Neural progenitor cell (in vitro differentiated cells): Measurements from ENCODE around the gene PGP. TPM values are rescaled to one million over a fixed set of nuclear protein-coding genes. Genes with fewer than 3 reads are reported as not detected.

Experiments used
- DNase-seq: peaks from one replicate; pipeline ENCODE4 v3.0.0-alpha.2; 2016; ENCODE audit warnings: low spot score
- H2AFZ ChIP-seq: fragments of 200-600 bp; sonication (generic); replicated peaks from 2 replicates; pipeline ENCODE4 v1.6.1; 2016; ENCODE audit warnings: antibody characterized with exemption
- H3F3A ChIP-seq: fragments of 200-600 bp; sonication (generic); 2 replicates; pipeline ENCODE4 v1.6.1; 2016; ENCODE audit warnings: antibody characterized with exemption, low read depth
- H3K27ac ChIP-seq: fragments of 200-600 bp; sonication (generic); 2 replicates; pipeline ENCODE4 v1.5.1; 2016; ENCODE audit warnings: mild to moderate bottlenecking
- H3K27me3 ChIP-seq: fragments of 200-600 bp; sonication (generic); 2 replicates; pipeline ENCODE4 v1.6.1; 2016; ENCODE audit warnings: mild to moderate bottlenecking, moderate library complexity
- H3K36me3 ChIP-seq: fragments of 200-600 bp; sonication (generic); 2 replicates; pipeline ENCODE4 v1.5.1; 2016
- H3K4me1 ChIP-seq: fragments of 200-600 bp; sonication (generic); 2 replicates; pipeline ENCODE4 v1.6.1; 2016; ENCODE audit warnings: mixed run types
- H3K4me2 ChIP-seq: fragments of 200-600 bp; sonication (generic); 2 replicates; pipeline ENCODE4 v1.6.1; 2016
- H3K4me3 ChIP-seq: fragments of 200-600 bp; sonication (generic); 2 replicates; pipeline ENCODE4 v1.5.1; 2016
- H3K79me2 ChIP-seq: fragments of 200-600 bp; sonication (generic); 2 replicates; pipeline ENCODE4 v1.6.1; 2016; ENCODE audit warnings: low read depth
- H3K9ac ChIP-seq: fragments of 200-600 bp; sonication (generic); 2 replicates; pipeline ENCODE4 v1.6.1; 2016
- H3K9me3 ChIP-seq: fragments of 200-600 bp; sonication (generic); 2 replicates; pipeline ENCODE4 v1.5.1; 2016; ENCODE audit warnings: low read depth
- H4K20me1 ChIP-seq: fragments of 200-600 bp; sonication (generic); 2 replicates; pipeline ENCODE4 v1.6.1; 2016; ENCODE audit warnings: low read depth
- H3K27ac Mint-ChIP-seq: 3 replicates; pipeline ENCODE4 v1.8.0; 2021; ENCODE audit warnings: mixed read lengths
- H3K27me3 Mint-ChIP-seq: 2 replicates; pipeline ENCODE4 v1.8.0; 2022; ENCODE audit warnings: low read depth, mild to moderate bottlenecking, inconsistent platforms, moderate library complexity, mixed read lengths; ENCODE audit not compliant: insufficient read depth
- H3K36me3 Mint-ChIP-seq: 3 replicates; pipeline ENCODE4 v1.8.0; 2021; ENCODE audit warnings: mixed read lengths
- H3K4me1 Mint-ChIP-seq: 3 replicates; pipeline ENCODE4 v1.8.0; 2021; ENCODE audit warnings: mixed read lengths
- H3K4me3 Mint-ChIP-seq: 3 replicates; pipeline ENCODE4 v1.8.0; 2021; ENCODE audit warnings: mild to moderate bottlenecking, moderate library complexity, mixed read lengths
- H3K9me3 Mint-ChIP-seq: 3 replicates; pipeline ENCODE4 v1.8.0; 2020; ENCODE audit warnings: mixed read lengths
- EZH2 ChIP-seq: fragments of 200-600 bp; sonication (generic); IDR thresholded peaks from 2 replicates; pipeline ENCODE4 v1.6.1; 2017; ENCODE audit warnings: antibody characterized with exemption, mild to moderate bottlenecking, moderate library complexity
- EZH2phosphoT487 ChIP-seq: fragments of 200-600 bp; sonication (generic); IDR thresholded peaks from 2 replicates; pipeline ENCODE4 v1.6.1; 2017; ENCODE audit warnings: antibody characterized with exemption
- total RNA-seq: library from RNA; depleted of rRNA; stranded (reverse); fragments of >200 nt; gene quantifications from 2 replicates; pipeline ENCODE4 v1.2.3, GENCODE V29; 2015; ENCODE audit warnings: low replicate concordance
- TF ChIP-seq, protein P1 (sequence below): fragments of 200-600 bp; sonication (generic); IDR thresholded peaks from 2 replicates; pipeline ENCODE4 v1.5.1; 2017; ENCODE audit warnings: antibody characterized with exemption, mild to moderate bottlenecking

The PGP gene
- total RNA-seq, 1 donor from 2014 or later, result 13.3 TPM

DNA sequence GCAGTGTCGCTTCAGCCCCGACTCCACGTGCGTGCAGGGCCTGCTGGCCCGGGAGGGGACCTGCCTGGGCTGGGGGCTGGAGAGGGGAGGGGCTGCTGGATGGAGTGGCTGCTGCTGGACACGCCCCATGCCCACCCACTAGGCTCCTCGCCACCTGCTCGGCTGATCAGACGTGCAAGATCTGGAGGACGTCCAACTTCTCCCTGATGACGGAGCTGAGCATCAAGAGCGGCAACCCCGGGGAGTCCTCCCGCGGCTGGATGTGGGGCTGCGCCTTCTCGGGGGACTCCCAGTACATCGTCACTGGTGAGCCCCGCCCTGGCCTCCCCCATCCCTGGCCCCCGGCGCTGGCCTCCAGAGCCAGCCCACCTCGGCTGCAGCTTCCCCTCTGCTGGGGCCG is 6.3 kb downstream of the PGP start:
- H3F3A ChIP-seq, result peaks cover 36% of the 10 kb centered on the region
- Mint-ChIP-seq H3K27me3 (peaks cover 18% of the 10 kb centered on the region), H3K9me3 (no peaks in the 10 kb centered on the region), H3K4me1 (peaks cover 27% of the 10 kb centered on the region), H3K4me3 (no peak overlapping the region), H3K27ac (no peak overlapping the region), H3K36me3 (peaks cover 12% of the 10 kb centered on the region)
- H3K9me3 ChIP-seq, result no peaks in the 10 kb centered on the region
- H3K9ac ChIP-seq, result no peak overlapping the region
- peaks cover 29% of the 10 kb centered on the region for H4K20me1 ChIP-seq
- no peak overlapping the region for H3K4me2 ChIP-seq
- no peak overlapping the region for H3K27ac ChIP-seq
- no peak for DNase-seq
- H3K79me2 ChIP-seq, result peaks cover 30% of the 10 kb centered on the region
- H3K4me1 ChIP-seq, result peaks cover 12% of the 10 kb centered on the region
- no peaks in the 10 kb centered on the region for H3K27me3 ChIP-seq
- no peaks in the 10 kb centered on the region for H3K36me3 ChIP-seq
- no peak overlapping the region for H3K4me3 ChIP-seq
- H2AFZ ChIP-seq, result no peak overlapping the region
- no peak for TF ChIP-seq EZH2
- no peak for TF ChIP-seq EZH2phosphoT487
- TF ChIP-seq, protein P1, sequence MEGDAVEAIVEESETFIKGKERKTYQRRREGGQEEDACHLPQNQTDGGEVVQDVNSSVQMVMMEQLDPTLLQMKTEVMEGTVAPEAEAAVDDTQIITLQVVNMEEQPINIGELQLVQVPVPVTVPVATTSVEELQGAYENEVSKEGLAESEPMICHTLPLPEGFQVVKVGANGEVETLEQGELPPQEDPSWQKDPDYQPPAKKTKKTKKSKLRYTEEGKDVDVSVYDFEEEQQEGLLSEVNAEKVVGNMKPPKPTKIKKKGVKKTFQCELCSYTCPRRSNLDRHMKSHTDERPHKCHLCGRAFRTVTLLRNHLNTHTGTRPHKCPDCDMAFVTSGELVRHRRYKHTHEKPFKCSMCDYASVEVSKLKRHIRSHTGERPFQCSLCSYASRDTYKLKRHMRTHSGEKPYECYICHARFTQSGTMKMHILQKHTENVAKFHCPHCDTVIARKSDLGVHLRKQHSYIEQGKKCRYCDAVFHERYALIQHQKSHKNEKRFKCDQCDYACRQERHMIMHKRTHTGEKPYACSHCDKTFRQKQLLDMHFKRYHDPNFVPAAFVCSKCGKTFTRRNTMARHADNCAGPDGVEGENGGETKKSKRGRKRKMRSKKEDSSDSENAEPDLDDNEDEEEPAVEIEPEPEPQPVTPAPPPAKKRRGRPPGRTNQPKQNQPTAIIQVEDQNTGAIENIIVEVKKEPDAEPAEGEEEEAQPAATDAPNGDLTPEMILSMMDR, result no peak

DNA sequence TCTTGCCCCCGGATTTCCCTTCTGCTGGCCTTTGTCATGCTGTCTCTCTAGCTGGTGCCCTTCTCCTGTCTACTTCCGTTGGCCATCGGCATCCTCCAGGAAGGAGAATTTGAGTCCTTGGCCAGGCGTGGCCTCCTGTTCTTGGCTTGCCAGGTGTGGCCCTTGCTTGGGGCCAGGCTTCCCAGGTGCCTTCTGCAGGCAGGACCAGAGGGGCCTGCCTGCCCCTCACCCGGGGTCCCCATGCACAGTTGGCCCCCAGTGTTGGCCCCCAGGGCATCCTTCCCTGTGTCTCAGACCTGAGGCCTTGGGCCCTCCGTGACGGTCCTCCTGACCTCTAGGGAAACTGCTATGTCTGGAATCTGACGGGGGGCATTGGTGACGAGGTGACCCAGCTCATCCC is 6.8 kb downstream of the PGP start:
- Mint-ChIP-seq H3K27me3 (peaks cover 18% of the 10 kb centered on the region), H3K4me3 (peak overlapping the region; percentile 75), H3K4me1 (peaks cover 22% of the 10 kb centered on the region), H3K9me3 (no peaks in the 10 kb centered on the region), H3K27ac (no peak overlapping the region), H3K36me3 (peaks cover 11% of the 10 kb centered on the region)
- Histone ChIP-seq H3K36me3 (no peaks in the 10 kb centered on the region), H3F3A (peaks cover 33% of the 10 kb centered on the region), H3K9me3 (no peaks in the 10 kb centered on the region), H3K27me3 (no peaks in the 10 kb centered on the region), H3K4me1 (peaks cover 8% of the 10 kb centered on the region), H3K4me2 (no peak overlapping the region), H3K27ac (no peak overlapping the region), H2AFZ (no peak overlapping the region), H3K9ac (no peak overlapping the region), H3K79me2 (peaks cover 26% of the 10 kb centered on the region), H3K4me3 (no peak overlapping the region), H4K20me1 (peaks cover 25% of the 10 kb centered on the region)
- DNase-seq, result no peak
- no peak for TF ChIP-seq EZH2
- TF ChIP-seq, protein P1, result no peak
- TF ChIP-seq EZH2phosphoT487, result no peak

DNA sequence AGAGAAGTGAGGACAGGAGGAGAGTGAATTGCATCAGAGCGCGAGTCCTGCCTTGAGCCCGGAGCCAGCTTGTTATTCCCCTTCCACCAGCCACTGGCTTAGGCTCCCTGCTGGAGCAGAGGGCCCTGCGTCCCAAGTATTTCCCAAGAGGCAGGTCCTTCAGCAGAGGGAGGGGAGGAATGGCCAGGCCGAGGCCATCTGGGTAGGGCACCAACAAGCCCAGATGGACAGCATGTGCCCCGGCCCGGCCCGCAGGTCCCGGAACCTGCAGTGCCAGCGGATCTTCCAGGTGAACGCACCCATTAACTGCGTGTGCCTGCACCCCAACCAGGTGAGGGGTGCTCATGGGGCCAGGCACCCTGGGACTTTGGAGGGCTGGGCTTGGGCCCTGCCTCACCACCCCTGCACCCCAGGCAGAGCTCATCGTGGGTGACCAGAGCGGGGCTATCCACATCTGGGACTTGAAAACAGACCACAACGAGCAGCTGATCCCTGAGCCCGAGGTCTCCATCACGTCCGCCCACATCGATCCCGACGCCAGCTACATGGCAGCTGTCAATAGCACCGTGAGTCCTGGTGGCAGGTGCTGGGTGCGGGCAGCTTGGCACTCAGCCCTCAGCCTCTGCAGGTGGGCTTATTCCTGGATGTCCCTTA is 7.7 kb downstream of the PGP start:
- no peak for DNase-seq
- Mint-ChIP-seq H3K4me1 (peaks cover 16% of the 10 kb centered on the region), H3K4me3 (peak overlapping the region; percentile 87)

More for the DNA sequence above, 7.7 kb downstream of the PGP start:
- Mint-ChIP-seq H3K27me3 (peaks cover 17% of the 10 kb centered on the region), H3K9me3 (no peaks in the 10 kb centered on the region), H3K27ac (no peak overlapping the region), H3K36me3 (peaks cover 8% of the 10 kb centered on the region)
- TF ChIP-seq EZH2 (no peak), EZH2phosphoT487 (no peak)
- TF ChIP-seq, protein P1, result no peak
- no peaks in the 10 kb centered on the region for H3K27me3 ChIP-seq
- H3K9ac ChIP-seq, result no peak overlapping the region
- no peak overlapping the region for H2AFZ ChIP-seq
- no peak overlapping the region for H3K27ac ChIP-seq
- H3K36me3 ChIP-seq, result no peaks in the 10 kb centered on the region
- peaks cover 17% of the 10 kb centered on the region for H3K79me2 ChIP-seq
- H3F3A ChIP-seq, result peaks cover 23% of the 10 kb centered on the region
- H3K4me1 ChIP-seq, result peaks cover 6% of the 10 kb centered on the region
- H3K4me2 ChIP-seq, result peak overlapping the region; percentile 94
- peak overlapping the region; percentile 93 for H3K4me3 ChIP-seq
- peaks cover 16% of the 10 kb centered on the region for H4K20me1 ChIP-seq
- no peaks in the 10 kb centered on the region for H3K9me3 ChIP-seq
